ENCODE results near the gene ST6GAL1.

Gene ST6GAL1

DNA sequence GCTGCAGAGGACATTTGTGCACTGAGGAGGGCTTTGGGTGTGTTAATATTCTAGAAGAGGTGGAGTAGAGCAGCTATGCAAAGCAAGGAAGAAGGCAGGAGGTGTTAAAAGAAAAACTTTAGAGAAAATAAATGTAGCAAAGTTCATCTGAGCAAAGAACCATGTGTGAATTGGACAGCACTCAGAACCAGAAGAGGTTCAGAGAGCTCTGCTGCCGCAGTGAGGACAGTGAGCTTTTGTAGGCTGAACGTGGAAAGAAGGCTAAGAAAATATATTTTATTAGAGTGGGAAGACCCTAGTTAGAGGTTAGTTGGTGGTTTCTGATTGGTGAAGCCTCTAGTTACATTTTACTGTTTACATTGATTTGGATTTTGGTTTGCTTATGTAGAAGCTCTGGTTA lies 50.7 kb downstream of the ST6GAL1 start:
- TF ChIP-seq, protein P1, sequence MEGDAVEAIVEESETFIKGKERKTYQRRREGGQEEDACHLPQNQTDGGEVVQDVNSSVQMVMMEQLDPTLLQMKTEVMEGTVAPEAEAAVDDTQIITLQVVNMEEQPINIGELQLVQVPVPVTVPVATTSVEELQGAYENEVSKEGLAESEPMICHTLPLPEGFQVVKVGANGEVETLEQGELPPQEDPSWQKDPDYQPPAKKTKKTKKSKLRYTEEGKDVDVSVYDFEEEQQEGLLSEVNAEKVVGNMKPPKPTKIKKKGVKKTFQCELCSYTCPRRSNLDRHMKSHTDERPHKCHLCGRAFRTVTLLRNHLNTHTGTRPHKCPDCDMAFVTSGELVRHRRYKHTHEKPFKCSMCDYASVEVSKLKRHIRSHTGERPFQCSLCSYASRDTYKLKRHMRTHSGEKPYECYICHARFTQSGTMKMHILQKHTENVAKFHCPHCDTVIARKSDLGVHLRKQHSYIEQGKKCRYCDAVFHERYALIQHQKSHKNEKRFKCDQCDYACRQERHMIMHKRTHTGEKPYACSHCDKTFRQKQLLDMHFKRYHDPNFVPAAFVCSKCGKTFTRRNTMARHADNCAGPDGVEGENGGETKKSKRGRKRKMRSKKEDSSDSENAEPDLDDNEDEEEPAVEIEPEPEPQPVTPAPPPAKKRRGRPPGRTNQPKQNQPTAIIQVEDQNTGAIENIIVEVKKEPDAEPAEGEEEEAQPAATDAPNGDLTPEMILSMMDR (conservative IDR thresholded peaks at IDR 0.05) = no peak
- H3K27ac ChIP-seq = no peak overlapping the region

DNA sequence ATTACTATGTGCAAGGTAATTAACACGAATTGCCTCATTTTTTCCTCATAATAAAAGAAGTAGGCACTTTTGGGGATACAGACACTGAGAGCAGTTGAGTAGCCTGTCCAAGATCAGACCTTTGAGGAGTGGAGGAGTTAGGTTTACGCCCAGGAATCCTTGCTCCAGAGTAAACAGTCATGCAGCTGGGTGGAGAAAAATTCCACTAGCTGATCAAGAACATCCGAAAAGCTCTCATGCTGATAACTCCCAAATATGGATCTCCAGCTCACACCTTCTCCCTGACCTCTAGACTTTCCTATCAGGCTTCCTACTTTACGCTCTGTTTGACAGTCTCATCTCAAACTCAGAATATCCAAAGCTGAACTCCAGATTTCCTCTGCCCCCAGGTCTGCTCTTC lies 53.3 kb downstream of the ST6GAL1 start:
- TF ChIP-seq, protein P1 (conservative IDR thresholded peaks at IDR 0.05) = no peak
- H3K27ac ChIP-seq = no peak overlapping the region

DNA sequence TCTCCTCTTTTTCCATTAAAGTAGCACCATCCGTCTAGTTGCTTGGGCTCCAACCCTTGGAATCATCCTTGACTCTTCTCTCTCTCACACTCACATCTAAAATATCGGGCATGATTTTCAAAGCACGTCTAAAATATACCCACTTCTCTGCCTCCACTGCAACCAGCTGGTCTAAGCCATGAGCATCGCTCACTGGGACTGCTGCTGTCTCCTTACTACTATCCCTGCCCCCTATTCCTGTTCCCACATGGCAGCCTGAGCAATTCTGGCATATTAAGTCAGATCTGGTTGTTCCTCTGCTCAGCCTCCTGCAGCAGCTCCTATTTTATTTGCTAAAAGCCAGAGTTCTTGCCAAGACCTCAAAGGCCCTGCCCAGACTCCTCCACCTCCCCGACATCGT lies 53.7 kb downstream of the ST6GAL1 start:
- H3K27ac ChIP-seq = no peak overlapping the region
- TF ChIP-seq, protein P1 (conservative IDR thresholded peaks at IDR 0.05) = no peak

DNA sequence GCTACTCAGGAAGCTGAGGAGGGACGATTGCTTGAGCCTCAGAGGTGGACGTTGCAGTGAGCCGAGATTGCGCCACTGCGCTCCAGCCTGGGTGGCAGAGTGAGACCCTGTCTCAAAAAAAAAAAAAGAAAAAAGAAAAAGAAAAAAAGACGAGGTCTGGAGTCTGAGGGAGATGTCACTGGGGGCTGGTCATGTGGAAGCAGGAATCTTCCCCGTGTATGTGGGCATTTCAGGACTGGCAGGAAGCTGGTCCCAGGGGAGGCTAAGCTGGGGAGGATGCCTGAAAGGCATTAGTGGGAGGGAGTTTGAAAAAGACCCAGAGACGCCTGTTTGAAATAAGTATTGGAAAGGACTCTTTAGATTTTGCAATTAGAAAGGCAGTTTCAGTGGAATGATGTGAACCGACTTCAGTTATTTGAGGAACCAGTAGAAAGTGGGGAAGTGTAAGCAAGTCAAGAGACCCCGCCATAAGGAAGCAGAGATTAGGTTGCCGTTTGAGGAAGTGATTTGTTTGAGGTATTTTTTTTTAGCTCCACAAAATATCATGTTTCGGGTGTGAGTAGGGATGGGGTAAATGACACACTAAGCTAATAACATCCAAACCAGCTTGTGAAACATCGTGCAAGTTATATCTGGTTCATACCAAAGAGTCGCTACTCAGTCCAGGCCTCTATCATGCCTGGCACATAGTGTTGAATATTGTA lies 55.5 kb downstream of the ST6GAL1 start:
- H3K27ac ChIP-seq = no peak overlapping the region
- TF ChIP-seq, protein P1 (conservative IDR thresholded peaks at IDR 0.05) = no peak

DNA sequence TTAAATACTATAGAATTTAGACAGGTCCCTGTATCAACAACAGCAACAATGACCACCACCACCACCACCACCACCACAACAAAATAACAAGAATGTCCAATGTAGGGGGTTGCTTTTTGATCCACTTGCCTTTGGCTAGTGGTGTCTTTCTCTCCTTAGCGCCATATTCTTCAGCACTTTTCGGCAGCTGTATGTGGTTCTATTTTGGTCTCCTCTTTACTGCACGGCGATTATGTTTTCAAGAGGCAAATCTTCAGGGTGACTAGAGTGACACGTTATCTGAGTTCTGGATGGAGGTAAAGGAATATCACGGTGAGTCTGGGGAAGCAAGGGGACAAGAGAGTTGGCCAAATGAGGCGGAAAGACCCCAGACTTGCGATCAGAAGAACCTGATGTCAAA lies 56.1 kb downstream of the ST6GAL1 start:
- TF ChIP-seq, protein P1 (conservative IDR thresholded peaks at IDR 0.05) = no peak
- no peak overlapping the region for H3K27ac ChIP-seq

DNA sequence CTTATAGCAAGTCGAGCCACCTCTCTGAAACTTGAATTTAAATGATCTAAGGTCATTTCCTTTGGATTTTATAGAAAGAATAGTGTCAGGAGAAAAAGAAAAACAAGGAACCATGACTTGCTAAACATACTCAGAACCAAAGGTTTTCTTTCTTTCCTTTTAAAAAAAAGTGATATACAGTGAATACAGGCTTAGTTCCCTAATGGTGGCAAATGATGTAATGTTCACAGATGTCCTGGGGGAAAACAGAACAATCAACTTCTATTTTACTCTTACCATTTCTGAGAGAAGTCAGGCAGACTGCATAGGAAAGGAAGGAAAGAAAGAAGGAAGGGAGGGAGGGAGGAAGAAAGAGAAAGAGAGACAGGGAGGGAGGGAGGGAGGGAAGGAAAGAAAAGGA lies 56.5 kb downstream of the ST6GAL1 start:
- TF ChIP-seq, protein P1 (conservative IDR thresholded peaks at IDR 0.05) = no peak
- no peak overlapping the region for H3K27ac ChIP-seq

DNA sequence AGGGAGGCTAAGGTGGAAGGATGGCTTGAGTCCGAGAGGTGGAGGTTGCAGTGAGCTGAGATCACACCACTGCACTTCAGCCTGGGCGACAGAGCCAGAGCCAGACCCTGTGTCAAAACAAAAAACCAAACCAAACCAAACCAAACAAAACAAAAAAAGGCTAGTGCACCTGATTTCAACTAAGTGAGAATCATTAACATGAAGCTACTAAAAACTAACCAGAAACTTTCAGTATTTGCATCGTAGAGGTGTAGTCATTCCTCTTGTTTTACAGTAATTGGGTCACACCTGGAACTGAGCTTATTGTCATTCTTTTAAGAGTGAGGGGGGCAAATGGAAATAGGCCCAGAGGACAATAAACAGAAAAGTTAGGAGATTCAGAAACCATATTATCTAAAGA lies 58.5 kb downstream of the ST6GAL1 start:
- TF ChIP-seq, protein P1 (conservative IDR thresholded peaks at IDR 0.05) = no peak
- no peak overlapping the region for H3K27ac ChIP-seq
